ENCODE results near the gene DLST.

DLST gene

DNA sequence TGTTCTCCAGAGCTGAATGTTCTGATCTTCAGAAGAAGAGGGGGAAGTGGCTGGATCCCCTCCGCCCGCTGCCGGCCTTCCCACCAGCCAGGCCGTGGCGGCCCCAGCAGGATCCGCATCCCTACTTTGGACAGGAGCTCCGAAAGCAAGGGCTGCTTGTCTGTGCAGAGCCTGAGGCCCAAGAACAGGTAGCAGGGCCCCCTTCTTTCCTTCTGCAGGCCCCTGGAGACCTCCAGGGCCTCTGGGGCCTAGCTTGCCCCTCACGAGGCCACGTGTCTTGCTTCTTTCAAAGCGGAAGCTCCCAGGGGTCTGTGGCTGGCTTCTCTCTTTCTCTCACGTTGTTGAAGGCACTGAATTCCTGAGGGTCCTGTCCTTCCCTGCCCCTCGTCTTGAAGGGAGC lies 60.5 kb downstream of the DLST start:
- DNase-seq = no peak

DNA sequence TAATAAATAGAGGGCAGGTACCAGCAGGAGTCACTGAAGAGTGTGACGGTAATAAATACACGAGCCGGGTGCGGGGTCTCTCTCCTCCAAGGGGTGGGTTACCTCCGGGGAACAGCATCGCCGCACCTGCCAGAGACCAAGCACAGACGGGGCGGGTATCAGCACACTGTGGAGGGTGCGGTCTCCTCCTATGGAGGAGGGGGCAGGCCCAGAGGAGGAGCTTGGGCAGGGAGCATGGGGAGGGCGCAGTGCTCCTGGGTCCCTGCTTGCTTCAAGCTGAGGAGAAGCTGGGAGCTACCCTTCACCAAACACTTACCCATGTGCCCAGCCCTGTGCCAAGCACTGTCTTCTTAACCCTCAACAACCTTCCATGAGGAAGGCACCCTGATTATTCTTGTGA lies 60.9 kb downstream of the DLST start:
- peak; percentile 56 for DNase-seq

DNA sequence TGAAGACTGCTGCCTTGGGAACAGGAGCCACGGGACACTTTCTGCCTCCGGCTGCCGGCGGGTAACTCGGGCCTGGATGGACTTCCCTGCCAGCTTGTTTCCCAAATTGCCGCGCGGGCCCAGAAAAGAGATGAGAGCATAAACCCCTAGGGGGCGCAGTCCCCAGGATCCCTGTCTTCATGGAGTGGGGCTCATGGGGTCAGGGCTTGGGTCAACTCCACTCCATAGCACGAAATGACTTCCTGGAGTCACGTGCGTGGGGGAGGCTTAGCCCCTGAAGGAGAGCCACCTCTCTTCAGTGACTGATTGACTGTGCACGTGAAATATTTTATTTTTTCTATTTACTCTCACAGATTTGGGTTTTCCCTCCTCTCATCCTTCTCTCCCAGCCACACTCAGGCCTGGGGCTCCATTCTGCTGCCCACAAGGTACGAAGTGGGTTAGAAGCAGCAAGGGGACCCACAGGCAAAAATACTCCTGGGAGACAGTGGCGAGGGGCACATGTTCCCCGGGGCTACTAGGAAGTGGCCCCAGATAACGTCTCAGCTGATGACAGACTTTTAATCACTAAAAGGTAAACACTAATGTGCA lies 63.6 kb downstream of the DLST start:
- peak; percentile 79 for DNase-seq

DNA sequence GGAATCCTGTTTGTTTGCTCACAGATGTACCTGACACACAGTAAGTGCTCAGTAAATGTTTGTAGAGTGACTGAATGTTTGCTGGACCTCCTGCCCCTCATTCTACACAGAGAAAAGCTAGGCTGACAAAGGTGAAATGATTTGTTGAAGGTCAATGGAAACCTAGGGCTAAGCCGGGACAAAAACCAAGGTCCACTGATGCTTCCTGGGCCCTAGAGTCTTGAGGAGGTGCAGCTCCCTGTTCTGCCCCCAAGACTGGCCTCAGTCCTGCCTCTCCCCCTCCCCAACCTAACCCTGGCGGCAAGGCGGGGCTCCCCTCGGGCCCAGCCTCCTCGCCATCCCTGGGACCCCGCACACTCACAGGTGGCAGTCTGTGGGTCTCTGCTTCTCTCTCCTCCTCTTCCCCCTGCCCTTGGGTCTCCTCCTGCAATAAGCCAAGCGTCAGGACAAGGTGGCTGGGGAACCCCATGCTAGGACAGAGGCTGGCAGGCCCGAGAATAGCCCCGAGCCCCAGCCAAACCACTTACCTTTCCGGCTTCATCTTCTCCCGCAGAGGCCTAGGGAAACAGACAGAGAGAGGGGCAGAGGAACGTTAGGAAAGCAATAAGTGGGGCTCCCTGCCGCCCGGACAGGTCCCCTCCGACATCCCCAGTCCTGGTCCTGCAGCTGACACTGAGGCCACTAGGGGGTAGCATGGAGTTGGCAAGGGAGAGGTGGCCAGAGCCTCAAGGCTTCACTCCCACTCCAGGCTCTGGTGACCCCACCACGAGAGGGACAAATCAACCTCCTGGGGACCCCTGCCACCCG lies 64.3 kb downstream of the DLST start:
- peak; percentile 88 for DNase-seq

DNA sequence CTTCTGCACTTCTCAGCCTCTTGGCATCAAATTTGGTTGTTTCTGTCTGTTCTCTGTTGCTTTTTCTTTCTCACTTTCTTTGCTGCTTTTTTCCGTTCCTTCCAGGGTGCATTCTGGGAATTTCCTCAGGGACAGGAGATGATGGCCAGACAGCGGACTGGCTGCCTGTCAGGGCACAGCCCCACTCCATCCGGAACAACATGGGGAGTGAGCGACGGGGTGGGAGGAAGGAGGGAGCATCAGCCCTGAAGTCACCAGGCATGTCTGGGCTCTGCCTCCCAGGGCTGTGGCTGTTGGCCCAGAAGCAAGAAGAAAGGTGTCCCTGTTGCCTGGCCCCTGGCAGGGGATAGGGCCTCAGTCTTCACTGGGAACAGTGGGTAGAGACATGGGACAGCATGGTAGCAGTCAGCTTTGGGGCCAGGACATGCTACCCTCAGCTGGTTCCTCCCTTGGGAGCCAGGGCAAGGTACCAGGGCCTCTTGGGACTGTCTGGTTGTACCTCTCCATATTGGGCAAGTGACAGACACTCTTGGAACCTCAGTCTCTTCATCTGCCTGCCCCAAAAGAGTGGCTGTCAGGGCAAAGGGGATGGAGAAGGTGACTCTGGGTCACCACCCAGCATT lies 65.1 kb downstream of the DLST start:
- DNase-seq = no peak

DNA sequence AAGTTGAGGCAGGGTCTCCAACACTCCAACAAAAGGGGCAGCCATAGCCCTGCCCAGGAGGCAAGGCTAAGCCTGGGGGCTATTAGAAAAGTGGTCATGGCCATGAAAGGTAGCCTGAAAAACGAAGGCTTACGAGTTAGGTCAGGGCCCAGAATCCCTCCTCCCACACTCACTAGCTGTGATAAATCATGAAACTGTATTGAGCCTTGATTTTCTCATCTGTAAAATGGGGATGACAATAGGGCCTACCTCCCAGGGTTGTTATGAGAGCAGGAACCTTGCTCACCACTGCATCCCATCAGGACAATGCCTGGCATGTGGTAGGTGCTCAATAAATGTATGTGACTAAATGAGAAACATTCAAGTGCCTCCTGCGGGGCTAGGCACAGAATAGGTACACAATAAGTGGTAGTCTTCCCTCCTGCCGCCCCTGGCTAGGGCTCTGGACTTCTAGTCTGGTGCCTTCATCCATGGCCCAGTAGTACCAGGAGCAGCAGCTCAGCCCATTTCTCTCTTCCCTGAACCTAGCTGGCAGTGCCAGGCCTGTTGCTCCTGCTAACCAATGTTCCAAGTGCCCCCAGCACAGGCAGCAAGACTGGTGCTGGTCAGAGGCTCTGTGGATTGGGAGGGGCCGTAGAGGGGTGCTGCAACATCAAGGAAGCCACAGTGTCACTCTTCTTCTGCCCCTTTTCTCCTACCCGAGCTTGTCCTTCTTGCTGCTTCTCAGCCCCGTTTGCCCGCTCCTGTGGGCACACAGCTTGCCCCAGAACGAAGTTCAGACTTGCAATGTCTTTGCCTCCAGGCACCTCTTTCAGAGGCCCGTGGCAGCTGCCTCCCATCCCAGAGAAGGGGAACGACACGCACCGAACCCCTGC lies 65.9 kb downstream of the DLST start:
- no peak for DNase-seq

DNA sequence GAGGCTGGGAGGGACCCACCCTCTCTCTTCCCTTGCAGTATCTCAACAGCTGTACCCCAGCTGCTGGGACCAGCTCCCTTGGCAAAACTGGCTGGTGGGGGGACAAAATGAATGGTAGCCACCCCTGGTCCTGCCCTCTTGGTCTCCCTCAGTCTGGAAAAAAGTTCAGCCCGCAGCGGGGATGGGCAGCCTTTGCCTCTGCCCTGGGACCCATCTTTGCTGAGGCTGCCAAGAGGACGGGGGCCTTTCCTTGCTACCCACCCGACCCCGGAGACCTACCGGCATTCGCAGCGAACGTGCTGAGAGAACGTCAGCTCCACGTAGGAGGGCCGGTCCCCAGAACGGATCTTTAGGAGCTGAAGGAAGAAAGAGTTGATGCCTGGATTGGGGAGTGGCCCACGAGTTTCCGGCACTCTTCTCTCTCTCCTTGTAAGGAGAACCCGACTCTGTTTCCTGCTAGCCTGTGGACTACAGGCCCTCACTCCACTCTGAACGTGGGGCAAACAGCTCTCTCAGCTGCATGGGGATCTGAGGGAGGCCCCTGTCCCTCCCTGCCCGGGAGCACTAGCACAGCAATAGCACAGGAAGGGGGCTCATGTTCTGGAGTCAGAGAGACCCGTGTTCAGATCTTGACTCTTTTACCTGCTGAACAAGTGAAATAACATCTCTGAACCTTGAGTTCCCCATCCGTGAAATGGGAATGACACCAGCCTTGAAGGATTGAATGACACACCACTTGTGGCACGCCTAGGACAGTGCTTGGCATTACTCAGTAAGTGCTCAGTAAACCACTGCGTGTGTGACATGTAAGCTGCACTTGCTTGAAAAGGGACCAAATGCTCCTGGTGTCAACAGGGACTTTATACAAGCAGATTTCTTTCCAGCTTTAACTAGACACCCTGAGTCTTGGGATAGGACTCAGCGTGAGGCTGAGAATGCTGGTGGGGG lies 66.8 kb downstream of the DLST start:
- DNase-seq = no peak

DNA sequence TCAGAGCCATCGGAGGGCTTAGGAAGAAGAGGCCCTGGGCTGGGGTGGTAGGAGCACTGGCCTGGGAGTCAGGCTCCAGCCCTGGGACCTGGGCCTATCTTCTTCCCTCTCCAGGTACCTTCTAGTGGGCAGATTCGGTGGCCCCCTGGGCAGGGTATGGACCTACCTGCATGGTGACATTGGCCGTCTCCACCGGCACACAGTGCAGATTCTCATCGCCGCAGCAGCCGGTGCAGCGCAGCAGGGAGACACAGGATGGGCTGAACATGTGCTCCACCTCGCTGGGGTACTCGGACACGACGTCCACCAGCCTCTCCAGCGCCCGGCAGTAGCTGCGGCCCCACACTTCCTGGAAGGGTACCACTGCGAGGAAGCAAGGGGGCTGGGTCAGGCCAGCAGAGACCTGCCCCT lies 67.5 kb downstream of the DLST start:
- DNase-seq = no peak

DNA sequence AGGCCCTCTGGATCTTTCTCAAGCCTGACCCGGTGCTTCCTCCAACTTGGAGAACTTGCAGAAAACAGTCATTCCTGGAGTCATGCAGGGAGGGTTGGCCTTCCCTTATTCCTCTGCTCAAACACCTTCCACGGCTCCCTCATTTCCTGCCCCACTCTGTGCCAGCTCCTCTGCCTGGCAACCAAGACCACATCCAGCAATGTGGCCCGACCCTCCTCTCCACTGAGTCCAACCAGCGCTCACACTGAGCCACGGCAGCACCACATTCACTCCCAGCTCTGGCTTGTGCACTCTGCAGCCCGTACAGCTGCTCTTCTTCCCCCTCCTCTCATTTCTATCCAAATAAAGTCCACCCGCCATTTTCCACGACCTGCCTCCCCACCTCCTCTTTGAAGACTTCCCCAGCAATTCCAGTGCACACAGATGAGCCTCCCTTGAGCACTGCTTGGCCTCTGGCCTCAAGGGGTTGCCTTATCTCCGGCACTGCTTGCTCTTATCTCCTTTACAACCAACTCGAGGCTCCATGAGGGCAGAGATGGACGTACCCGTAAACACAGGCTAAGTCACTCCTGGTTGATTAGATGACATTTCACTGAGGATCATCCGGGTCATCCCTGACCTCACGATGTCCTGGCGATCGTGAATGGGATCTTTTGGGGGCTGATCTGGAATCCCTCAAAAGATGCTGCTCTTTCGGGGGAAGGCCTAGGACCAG lies 68.3 kb downstream of the DLST start:
- peak; percentile 64 for DNase-seq

DNA sequence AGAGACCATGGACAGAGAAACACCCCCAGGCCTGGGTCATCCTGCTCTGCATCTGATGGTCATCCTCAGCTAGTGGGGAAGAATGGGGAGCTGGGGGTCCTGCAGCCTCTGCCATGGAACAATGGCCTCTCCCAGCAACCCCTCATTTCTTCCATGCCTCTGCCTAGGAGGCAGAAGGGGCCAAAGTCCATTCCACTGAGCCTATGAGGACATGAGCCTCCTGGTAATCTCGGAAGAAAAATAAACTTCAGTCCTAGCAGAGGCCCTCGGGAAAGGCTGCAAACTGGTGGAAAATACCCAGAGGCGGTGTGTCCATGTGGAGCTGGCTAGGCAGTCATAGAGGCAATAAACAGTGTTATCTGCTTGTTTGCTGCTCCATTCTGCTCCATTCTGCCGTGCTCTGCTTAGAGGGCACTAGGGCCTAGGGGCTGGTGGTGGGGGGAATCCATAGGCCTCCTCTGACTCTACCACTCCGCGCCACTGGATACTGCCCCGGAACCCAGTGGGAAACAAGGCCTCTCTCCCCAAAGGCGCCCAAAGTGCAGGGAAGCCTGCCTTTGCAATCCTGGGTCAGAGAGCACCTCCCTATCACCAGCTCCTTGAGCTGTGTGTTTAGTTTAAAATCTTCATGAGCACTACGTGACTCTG lies 69.2 kb downstream of the DLST start:
- no peak for DNase-seq

DNA sequence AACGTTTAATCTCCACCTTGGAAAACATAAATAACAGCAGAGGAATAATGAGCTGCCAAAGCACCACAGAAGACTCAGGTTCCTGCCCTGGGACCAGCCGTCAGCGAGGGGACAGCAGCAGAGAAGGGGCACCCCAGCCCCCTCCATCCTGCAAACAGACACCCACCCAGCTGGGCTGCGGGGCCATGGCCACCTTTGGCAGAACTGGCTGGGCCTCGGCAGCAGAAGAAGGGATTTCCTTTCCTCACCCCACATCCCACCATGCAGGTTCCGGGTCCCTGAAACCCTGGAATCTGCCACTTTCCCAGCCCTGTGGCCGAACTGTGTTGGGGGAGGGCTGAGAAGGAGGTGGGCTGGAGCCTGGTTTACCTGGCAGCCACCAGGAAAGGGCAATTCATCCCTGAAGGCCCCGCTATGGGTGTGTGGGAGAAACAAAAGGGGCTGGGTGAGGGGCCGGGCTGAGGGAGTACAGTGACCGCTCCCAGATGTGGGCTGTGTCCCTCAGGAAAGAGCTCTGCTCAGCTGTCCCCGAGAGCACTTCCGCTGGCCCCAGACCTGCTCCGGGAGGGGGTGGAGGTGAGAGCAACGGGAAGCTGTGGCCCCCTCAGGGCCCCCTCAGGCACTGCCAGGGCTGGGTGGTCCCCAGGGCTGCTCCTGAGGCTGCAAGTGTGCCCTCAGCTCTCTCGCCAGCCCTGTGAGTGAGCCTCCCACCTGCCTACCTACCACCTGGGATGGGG lies 69.9 kb downstream of the DLST start:
- DNase-seq = no peak

DNA sequence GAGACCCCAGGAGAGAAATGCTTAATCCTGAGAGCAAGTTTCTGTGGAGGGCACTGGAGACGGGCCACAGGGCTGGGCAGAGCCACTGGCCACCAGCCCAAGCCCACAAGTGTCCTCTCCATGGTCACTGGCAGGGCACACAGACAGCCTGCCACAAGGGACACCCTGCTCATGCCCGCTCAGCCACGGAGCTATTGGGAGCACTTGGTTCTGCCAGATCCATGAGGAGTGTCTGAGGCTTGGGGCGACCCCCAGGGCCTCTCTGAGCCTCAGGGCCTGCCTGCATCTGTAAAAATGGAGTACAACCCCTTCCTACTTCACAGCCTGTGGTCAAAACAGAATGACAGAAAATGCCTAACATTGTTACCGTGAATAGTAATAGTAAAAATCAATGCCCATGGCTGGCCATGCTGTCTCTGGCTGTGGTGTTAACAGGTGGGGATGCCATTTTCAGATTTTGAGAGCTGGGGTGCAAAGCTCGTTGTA lies 70.5 kb downstream of the DLST start:
- DNase-seq = no peak

DNA sequence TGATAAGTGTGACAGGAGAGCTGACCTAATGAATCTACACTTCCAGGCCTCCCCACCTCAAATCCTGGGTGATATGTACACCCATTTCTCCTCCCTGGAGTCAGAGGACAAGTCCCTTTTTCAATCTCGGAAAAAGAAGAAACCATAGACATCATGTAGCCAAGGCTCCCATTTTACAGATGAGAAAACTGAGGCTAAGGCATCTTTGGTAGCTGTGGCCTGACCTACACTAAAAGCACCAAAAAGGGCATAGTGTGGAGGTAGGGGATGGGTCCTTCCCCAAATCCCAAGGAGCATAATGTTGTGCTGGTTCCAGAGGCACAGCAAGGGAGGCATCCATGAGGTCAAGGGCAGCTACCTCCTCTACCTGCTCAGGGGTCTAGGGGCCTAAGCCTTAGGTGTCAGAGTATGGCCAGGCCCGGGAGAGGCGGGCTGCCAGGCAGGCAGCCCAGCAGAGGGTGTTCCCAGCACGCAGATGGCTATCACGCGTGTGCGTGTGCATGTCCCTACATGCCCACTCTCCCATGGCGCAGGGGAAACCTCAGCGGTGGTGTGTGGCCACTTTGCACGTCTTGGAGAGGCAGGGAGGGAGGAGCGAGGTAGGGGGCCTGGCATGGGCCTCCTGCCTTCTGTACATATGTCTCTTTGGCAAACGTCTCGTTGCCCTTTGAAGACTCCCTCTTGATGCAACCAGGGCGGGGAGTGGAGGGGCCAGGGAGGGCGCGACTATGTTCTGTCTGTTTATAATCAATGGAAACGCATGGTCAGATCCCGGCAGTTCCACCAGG lies 71.2 kb downstream of the DLST start:
- no peak for DNase-seq

All from hematopoietic multipotent progenitor cell treated with erythropoietin and hydrocortisone succinate and interleukin-3 and kit ligand, for 6 days (in vitro differentiated cells).